ENCODE measurements around the gene KDM6A. TPM values are rescaled to one million over a fixed set of nuclear protein-coding genes. Genes with fewer than 3 reads are reported as not detected.

Gene KDM6A
- polyA plus RNA-seq, 1 of the 3 experiments (the other 2 are of a cell fraction), result 7.4 TPM

- Histone ChIP-seq H3K9me2 (no peaks in the 10 kb centered on the region), H3K4me1 (ENCODE audit: control insufficient read depth in 1 of 2, insufficient read depth in 2 of 2, low read depth in 1 of 2, low read length in 1 of 2) (peaks cover 0 to 6% of the 10 kb centered on the region in 2 experiments; a peak in 1 of 4 replicates), H3K9ac (no peak overlapping the region), H2AFZ (ENCODE audit: low read depth) (no peak overlapping the region), H3K36me3 (replicated peaks in 1 of 2; ENCODE audit: control insufficient read depth in 1 of 2, insufficient read depth in 2 of 2, low read length in 1 of 2) (peaks cover 0 to 11% of the 10 kb centered on the region in 2 experiments), H3K9me3 (peaks cover 23% of the 10 kb centered on the region), H3K79me2 (ENCODE audit: insufficient read depth) (peaks cover 99% of the 10 kb centered on the region), H3K27ac (ENCODE audit: low read depth in 2 of 2, low read length in 1 of 2) (no peak overlapping the region), H4K20me1 (ENCODE audit: insufficient read depth) (peaks cover 67% of the 10 kb centered on the region), H3K27me3 (ENCODE audit: insufficient read depth) (no peaks in the 10 kb centered on the region), H3K4me2 (no peak overlapping the region), H3F3A (replicated peaks; ENCODE audit: insufficient read depth) (peaks cover 5% of the 10 kb centered on the region), H3K4me3 (ENCODE audit: low read depth in 2 of 2, low read length in 1 of 2) (no peak overlapping the region)
- ChIA-PET POLR2A (no interaction called here), CTCF (interaction anchor here (1.3 to 1.9 kb wide), 2 partner anchors 17 to 170 kb away, joined by 4 to 8 read pairs; no protein-coding TSS in a partner anchor)
- no peak for DNase-seq
- WGBS (ENCODE audit: low lambda C conversion rate), result 95% methylated on average over 4 of the region's 4 CpGs
- TF ChIP-seq FOSL2 (IDR thresholded peaks at IDR 0.05; ENCODE audit: borderline replicate concordance, low read depth) (no peak), ZBTB33 (IDR thresholded peaks at IDR 0.05; ENCODE audit: borderline replicate concordance, low read depth) (no peak), CTCF (IDR thresholded peaks at IDR 0.05) (no peak), FOXJ3 (CRISPR knock-in tag; IDR thresholded peaks at IDR 0.05) (no peak), NFIC (IDR thresholded peaks at IDR 0.05; ENCODE audit: borderline replicate concordance) (no peak), MEF2A (IDR thresholded peaks at IDR 0.05; ENCODE audit: borderline replicate concordance, low read depth) (no peak), RCOR1 (IDR thresholded peaks at IDR 0.05; ENCODE audit: low read length) (no peak), SIN3A (IDR thresholded peaks at IDR 0.05; ENCODE audit: borderline replicate concordance, low read depth, low read length) (no peak), RAD21 (IDR thresholded peaks at IDR 0.05; ENCODE audit: low read length) (no peak), YY1 (IDR thresholded peaks at IDR 0.05; ENCODE audit: low read depth) (no peak), MAX (IDR thresholded peaks at IDR 0.05; ENCODE audit: low read depth) (no peak), RFX5 (IDR thresholded peaks at IDR 0.05; ENCODE audit: low read length) (no peak), REST (IDR thresholded peaks at IDR 0.05; ENCODE audit: low read depth, low read length) (no peak), EZH2phosphoT487 (IDR thresholded peaks at IDR 0.05; ENCODE audit: borderline replicate concordance, low read depth) (no peak), TAF1 (IDR thresholded peaks at IDR 0.05; ENCODE audit: borderline replicate concordance, low read depth, low read length) (no peak)
Measured at GRCh38 chrX:44899946-44900345, 27.0 kb downstream of the KDM6A start.
